ENCODE results near the gene MGAT5.

Gene MGAT5

GRCh38 chr2:134278553-134278952, 24.7 kb downstream of the MGAT5 start:
- Histone ChIP-seq H2AFZ (no peak overlapping the region), H3K36me3 (ENCODE audit: control insufficient read depth, insufficient read depth, low read length) (no peaks in the 10 kb centered on the region), H3K9ac (no peak overlapping the region), H3K4me3 (ENCODE audit: low read depth, low read length) (no peak overlapping the region), H3K27me3 (ENCODE audit: control insufficient read depth, insufficient read depth, low read length) (no peaks in the 10 kb centered on the region), H3K79me2 (peaks cover 6% of the 10 kb centered on the region), H3K4me2 (ENCODE audit: low read length) (no peak overlapping the region), H3K4me1 (no peaks in the 10 kb centered on the region), H3K9me3 (ENCODE audit: control insufficient read depth, low read length) (no peaks in the 10 kb centered on the region), H3K27ac (no peak overlapping the region)
- TF ChIP-seq CTCF (IDR thresholded peaks at IDR 0.05): no peak

DNA sequence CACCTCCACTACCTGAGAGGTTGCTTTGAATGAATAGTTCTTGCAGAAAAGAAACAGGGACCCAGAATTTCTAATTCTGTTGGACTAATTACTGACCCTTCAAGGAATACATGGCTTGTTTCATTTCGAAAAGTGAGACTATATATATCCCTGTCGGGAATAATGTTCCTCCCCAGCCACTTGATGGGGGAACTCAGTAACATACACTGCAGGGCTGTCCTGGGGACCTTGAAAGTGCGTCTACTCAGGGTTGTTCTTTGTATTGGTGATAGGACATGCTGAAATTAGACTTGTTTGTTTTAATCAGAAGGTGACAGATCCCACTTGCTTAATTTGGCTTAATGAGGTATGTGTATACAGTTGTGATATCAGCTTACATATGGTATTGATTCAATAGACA, 25.5 kb downstream of the MGAT5 start:
- no peaks in the 10 kb centered on the region for H3K27me3 ChIP-seq (ENCODE audit: control insufficient read depth, insufficient read depth, low read length)
- no peaks in the 10 kb centered on the region for H3K4me1 ChIP-seq
- H3K9ac ChIP-seq: no peak overlapping the region
- no peaks in the 10 kb centered on the region for H3K9me3 ChIP-seq (ENCODE audit: control insufficient read depth, low read length)
- H3K4me2 ChIP-seq (ENCODE audit: low read length): no peak overlapping the region
- no peak overlapping the region for H2AFZ ChIP-seq
- no peaks in the 10 kb centered on the region for H3K36me3 ChIP-seq (ENCODE audit: control insufficient read depth, insufficient read depth, low read length)
- no peak overlapping the region for H3K27ac ChIP-seq
- peaks cover 2% of the 10 kb centered on the region for H3K79me2 ChIP-seq
- no peak overlapping the region for H3K4me3 ChIP-seq (ENCODE audit: low read depth, low read length)
- TF ChIP-seq CTCF (IDR thresholded peaks at IDR 0.05): no peak

DNA sequence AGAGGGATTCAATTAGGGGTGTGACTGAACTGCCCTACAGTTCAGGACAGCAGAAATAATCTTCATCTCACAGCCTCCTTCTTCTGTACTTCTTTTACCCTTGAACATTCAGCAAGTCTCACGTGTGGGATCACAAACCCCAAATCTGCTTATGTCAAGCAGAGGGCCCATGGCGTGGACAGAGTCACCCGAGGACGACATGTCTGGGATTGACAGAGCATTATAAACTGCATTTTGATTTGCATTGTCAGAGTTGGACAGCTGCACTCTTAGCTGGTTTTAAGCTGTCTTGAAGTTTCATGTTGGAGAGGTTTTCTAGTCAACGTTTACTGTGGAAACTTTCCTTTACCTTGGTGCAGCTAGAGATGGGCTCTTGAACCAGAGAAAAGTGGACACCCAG, 26.4 kb downstream of the MGAT5 start:
- Histone ChIP-seq H3K27me3 (ENCODE audit: control insufficient read depth, insufficient read depth, low read length) (no peaks in the 10 kb centered on the region), H3K9ac (no peak overlapping the region), H3K36me3 (ENCODE audit: control insufficient read depth, insufficient read depth, low read length) (no peaks in the 10 kb centered on the region), H2AFZ (no peak overlapping the region), H3K4me3 (ENCODE audit: low read depth, low read length) (no peak overlapping the region), H3K4me2 (ENCODE audit: low read length) (no peak overlapping the region), H3K9me3 (ENCODE audit: control insufficient read depth, low read length) (no peaks in the 10 kb centered on the region), H3K27ac (no peak overlapping the region), H3K79me2 (no peaks in the 10 kb centered on the region), H3K4me1 (no peaks in the 10 kb centered on the region)
- no peak for TF ChIP-seq CTCF (IDR thresholded peaks at IDR 0.05)

GRCh38 chr2:134280726-134281125, 26.9 kb downstream of the MGAT5 start:
- no peak overlapping the region for H2AFZ ChIP-seq
- H3K27me3 ChIP-seq (ENCODE audit: control insufficient read depth, insufficient read depth, low read length): no peaks in the 10 kb centered on the region
- TF ChIP-seq CTCF (IDR thresholded peaks at IDR 0.05): no peak
- H3K9me3 ChIP-seq (ENCODE audit: control insufficient read depth, low read length): no peaks in the 10 kb centered on the region
- H3K27ac ChIP-seq: no peak overlapping the region
- no peaks in the 10 kb centered on the region for H3K79me2 ChIP-seq
- no peaks in the 10 kb centered on the region for H3K36me3 ChIP-seq (ENCODE audit: control insufficient read depth, insufficient read depth, low read length)
- H3K4me1 ChIP-seq: no peaks in the 10 kb centered on the region
- H3K4me3 ChIP-seq (ENCODE audit: low read depth, low read length): no peak overlapping the region
- no peak overlapping the region for H3K4me2 ChIP-seq (ENCODE audit: low read length)
- no peak overlapping the region for H3K9ac ChIP-seq

DNA sequence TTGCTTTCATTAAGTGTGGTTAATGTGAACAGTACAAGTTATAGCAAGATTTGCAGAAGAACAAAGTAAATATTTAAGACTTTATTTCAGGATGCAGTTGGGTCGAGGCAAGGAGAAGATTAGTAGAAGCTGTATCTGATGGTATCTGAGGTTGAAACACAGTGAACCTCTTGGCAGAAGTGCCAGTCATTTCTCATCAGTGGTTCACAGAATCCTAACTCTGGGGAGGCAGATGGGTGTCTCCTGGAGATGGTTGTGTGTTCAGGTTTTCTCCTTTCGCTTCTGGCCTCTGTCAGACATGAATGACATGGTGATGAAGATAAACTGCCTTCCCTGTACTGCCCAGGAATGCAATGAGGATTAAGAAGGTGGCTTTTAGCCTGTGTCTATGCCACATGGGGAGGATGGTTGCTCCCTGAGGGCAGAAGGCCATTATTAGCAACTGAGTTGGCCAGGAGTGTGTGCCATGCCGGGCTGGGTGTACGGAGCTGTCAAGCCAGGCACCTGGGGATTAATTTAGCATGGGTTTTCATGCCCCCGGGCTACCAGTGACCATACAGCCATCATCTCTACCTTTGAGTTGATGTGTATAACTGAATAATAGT, 28.0 kb downstream of the MGAT5 start:
- H3K9ac ChIP-seq: no peak overlapping the region
- no peaks in the 10 kb centered on the region for H3K36me3 ChIP-seq (ENCODE audit: control insufficient read depth, insufficient read depth, low read length)
- no peaks in the 10 kb centered on the region for H3K9me3 ChIP-seq (ENCODE audit: control insufficient read depth, low read length)
- H2AFZ ChIP-seq: no peak overlapping the region
- H3K4me2 ChIP-seq (ENCODE audit: low read length): no peak overlapping the region
- H3K27me3 ChIP-seq (ENCODE audit: control insufficient read depth, insufficient read depth, low read length): no peaks in the 10 kb centered on the region
- no peaks in the 10 kb centered on the region for H3K4me1 ChIP-seq
- TF ChIP-seq CTCF (IDR thresholded peaks at IDR 0.05): no peak
- no peak overlapping the region for H3K27ac ChIP-seq
- H3K4me3 ChIP-seq (ENCODE audit: low read depth, low read length): no peak overlapping the region
- no peaks in the 10 kb centered on the region for H3K79me2 ChIP-seq

All from parathyroid adenoma (tissue), 2 donors.